Adipose tissue (tissue), 3 donors: ENCODE data around the gene TSKU. TPM values are rescaled to one million over a fixed set of nuclear protein-coding genes. Genes with fewer than 3 reads are reported as not detected.

Experiments used
- H3K27ac ChIP-seq: one replicate; pipeline ENCODE4 v1.5.1; 2013; ENCODE audit warnings: low read depth, low read length
- WGBS, 3 donors: extraction: QIAGEN DNeasy Blood & Tissue Kit; methylation state at CpG; one replicate each; pipeline ENCODE4 v1.1.7; 2013; 5-methylcytosine and 5-hydroxymethylcytosine counted together
- polyA plus RNA-seq, 3 donors: library from polyadenylated mRNA; stranded (reverse); fragments of 200-250 nt; gene quantifications; one replicate each; pipeline ENCODE4 v1.2.3, GENCODE V29; 2013
- donor health status: healthy with polysubstance abuse.
- donor health status: Bipolar disorder and iron deficiency.
- donor health status: healthy.

TSKU gene
- polyA plus RNA-seq, 3 donors: 46.7 to 129 (median 67.9) TPM

DNA sequence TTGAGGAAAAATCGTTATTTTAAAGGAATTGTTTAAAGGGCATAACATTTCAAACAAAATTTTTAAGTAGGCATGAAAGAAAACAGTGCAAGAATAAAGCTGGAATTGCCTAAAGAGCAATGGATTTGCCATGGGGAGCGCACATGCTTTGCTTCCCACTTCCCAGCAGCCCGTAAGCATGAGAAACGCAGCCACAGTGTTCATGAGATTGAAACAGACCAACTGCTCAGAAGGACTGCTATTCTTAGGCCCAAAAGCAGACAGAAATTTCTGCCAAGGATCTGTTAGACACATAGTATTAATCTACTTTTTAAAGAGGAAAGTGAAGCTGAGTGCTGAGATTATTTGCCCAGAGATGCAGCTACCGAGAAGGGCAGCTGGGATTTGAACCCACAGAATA lies 34.2 kb upstream of the TSKU start:
- H3K27ac ChIP-seq: no peak overlapping the region
- WGBS, 3 donors: 85 to 88% (median 87%) methylated on average over 5 of the region's 5 CpGs

DNA sequence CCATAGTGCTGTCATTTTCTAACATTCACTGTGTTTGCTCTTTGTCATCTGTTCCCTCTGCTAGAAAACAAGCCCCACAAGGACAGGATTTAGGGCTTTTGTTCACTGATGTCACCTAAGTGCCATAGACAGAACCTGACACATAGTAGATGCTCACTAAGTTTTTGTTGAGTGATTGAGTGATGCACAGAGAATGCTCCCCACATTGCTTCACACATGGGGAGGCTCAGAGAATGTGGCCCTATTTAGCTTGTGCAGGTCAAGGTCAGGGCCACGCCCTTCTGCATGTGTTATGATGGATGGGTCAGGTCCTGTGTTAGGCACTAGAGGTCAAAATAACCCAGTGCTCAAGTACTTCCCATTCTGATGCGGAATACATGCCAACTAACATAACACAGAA lies 33.1 kb upstream of the TSKU start:
- 92 to 98% (median 98%) methylated on average over 2 of the region's 2 CpGs for WGBS, 3 donors

DNA sequence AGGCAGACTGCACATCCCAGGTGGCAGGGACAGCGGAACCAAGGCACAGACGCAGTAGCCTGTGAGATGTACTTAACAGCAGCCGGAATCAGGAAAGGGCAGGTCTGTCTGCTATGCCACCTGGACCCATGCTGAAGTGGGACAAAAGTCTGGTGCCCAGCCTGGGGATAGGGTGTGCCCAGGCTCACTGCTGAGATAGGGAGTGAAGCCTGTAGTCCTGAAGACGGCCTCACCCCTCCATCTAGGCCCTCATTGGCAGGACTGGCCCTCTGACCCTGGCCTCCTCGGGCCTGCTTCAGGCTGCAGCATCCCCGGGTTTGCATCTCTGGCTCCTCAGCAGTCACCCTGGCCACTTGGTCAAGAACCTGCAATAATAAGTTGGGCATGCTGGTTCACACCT lies 32.4 kb upstream of the TSKU start:
- 88 to 98% (median 97%) methylated on average over 6 of the region's 6 CpGs for WGBS, 3 donors
- no peak overlapping the region for H3K27ac ChIP-seq

More for the DNA sequence above, 33.1 kb upstream of the TSKU start:
- peak overlapping the region; percentile 12 for H3K27ac ChIP-seq

DNA sequence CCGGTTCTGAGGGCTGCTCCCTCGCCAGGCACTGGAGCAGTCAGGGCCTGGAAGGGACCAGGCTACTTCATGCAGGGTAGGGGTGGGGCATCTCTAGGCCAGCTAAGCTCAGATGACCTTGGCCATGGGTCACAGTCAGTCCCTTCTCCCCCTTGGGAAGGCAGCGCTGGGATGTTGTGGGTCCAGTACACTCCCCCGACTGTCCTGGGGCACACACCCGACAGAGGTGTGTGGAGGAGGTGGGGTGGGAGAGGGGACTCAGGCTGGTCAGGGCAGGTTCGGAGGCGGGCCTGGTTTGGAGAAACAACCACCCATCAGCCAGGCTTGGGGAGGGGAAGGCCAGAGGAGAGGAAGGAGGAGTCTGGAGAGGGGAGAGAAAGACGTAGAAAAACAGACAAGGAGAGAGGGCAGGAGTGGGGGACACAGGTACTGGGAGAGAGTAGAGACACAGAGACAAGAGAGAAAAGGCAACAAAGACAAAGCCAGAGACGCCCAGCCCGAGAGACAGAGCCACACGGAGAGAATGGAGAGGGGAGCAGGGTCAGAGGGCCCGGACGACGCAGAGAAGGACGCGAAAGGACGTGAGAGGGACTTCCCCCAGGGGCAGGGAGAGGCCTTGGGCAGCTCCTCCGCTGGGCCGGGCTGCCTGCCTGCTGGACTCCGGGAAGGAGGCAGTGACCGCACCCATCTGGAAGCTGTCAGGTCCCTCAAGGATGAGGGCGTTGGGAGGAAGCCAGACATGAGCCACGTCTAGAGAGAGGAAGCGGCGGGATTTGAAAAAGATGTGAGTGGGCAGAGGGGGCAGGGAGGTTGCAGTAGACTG lies 30.6 kb upstream of the TSKU start:
- no peak overlapping the region for H3K27ac ChIP-seq
- 41 to 72% (median 43%) methylated on average over 25 of the region's 25 CpGs for WGBS, 3 donors

DNA sequence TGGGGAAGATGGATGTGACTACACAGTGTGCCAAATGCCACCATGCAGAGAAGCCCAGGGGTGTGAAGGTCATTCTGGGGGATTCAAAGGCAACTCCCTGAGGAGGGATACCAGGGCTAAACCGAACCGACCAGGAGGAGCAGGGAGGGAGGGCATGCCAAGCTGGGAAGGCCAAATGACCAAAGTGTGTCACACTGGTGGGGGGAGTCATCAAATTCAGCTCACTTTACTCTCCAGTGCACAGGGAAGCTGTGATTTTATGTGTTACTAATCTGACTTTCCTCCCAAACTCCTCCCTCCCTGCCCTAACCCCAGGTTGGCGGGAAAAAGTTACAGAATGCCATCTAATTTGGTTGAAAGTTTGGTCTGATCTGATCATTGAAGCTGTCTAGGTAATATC lies 29.7 kb upstream of the TSKU start:
- no peak overlapping the region for H3K27ac ChIP-seq
- WGBS, 3 donors: 86 to 94% (median 88%) methylated on average over 3 of the region's 3 CpGs

DNA sequence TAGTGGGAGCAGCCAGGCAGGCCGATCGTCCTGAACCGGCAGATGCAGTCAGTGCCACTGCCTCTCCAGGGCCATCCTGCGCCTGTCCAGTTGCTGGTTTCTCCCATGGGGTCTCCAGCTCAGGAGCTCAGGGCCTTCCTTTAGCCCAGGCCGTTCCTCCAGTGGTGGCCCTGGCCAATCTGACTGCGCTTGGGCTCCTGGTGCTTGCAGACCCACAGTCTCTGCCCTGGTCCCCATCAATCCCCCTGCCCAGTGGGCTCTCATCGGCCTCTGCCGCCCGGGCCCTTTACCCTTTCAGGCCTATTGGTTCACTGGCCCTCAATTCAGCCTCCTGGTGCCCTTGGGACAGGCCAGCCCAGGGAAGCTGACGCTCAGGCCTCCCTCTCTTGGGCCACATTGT lies 29.2 kb upstream of the TSKU start:
- H3K27ac ChIP-seq: no peak overlapping the region
- 95 to 96% (median 96%) methylated on average over 10 of the region's 10 CpGs for WGBS, 3 donors

DNA sequence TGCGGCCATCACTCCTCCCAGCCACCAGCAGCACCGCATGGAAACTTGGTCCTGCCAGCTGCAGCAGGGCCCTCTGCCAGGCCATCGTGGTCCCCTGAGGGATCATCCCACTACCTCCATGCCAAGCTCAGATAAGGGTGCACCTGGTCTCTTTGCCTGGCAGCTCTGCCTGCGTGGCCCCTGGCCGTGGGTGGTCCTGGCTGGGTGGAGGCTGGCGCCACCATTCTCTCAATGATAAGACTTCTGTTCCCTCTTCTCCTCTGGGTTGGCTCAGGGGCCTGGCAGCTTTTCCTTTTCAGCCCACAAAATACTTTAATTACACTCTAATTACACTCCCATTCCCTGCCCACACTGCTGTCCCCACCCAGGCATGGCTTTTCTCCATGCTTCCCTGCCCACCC lies 26.8 kb upstream of the TSKU start:
- WGBS, 3 donors: 58 to 73% (median 69%) methylated on average over 6 of the region's 6 CpGs
- H3K27ac ChIP-seq: no peak overlapping the region

DNA sequence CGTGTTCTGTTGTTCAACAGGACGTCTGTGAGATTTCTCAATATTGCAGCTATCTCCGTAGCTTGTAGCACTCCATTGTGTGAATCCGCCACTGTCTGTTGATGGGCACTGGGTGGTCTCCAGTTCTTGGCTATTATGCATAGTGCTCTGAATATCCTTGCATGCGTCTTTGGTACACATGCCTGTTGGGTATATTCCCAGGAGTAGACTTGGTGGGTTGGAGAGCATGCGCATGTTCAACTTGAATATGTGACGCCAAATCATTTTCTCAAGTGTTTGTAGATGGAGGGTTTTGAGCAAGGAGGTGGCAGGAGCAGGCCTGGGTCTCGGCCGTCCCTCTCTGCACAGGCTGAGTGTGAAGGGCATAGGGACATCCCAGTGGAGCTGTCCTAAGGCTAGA lies 24.8 kb upstream of the TSKU start:
- 88 to 93% (median 90%) methylated on average over 9 of the region's 9 CpGs for WGBS, 3 donors
- no peak overlapping the region for H3K27ac ChIP-seq

DNA sequence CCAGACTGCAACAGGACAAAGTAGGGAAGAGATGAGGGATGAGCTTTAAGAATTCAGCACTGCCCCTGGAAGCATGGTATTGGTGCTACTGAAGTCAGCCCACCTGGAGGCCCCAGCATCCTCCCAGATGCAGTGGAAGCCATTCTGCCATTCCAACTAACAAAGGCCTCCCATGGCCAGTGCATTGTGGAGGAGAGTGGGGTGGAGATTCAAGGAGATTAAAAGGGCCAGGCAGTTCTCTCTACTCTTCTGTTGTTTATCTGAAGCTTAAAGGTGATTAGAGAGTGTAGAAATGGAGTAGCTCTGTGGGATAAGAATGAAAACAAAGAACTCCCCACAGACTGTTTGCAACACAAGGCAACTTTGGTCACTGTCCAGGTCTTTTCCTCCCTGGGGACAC lies 24.1 kb upstream of the TSKU start:
- no peak overlapping the region for H3K27ac ChIP-seq

DNA sequence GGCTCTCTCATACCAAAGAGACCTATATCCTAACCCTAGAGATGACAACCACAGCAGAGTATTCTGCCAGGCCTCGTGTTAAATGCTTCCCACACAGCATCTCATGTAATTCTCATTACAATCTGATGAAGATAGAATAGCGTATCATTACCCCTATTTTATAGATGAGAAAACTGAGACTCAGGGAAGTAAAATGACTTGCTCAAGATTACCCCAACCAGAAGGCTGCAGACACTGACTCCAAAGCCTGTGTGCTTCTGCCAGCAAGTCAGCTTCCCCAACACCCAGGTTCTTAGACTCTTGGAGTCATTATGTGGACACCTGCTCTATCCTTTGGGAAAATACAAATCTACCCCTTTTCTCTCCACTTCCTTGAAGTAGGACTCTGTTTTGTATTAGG lies 23.6 kb upstream of the TSKU start:
- WGBS, 3 donors: 84 to 92% (median 90%) methylated on average over 2 of the region's 2 CpGs
- no peak overlapping the region for H3K27ac ChIP-seq

DNA sequence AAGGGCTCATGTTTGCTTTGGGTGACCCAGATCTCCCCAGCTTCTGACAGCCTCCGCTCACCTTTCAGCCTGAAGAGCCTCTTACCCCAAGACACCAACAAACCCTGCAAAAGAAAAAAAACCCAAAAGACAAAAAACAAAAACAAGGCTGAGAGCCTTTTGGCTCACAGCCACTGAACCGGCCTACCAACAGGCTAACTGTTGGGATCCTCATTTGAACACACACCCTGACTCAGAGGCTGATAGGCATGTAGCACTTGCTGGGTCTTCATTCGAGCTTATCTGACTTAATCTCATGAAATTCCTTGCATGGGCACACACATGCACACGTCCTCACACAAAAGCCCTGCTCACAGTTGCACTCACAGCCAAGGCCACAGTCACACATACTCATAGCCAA lies 22.9 kb upstream of the TSKU start:
- 81 to 83% (median 81%) methylated on average over 4 of the region's 4 CpGs for WGBS, 3 donors
- no peak overlapping the region for H3K27ac ChIP-seq

DNA sequence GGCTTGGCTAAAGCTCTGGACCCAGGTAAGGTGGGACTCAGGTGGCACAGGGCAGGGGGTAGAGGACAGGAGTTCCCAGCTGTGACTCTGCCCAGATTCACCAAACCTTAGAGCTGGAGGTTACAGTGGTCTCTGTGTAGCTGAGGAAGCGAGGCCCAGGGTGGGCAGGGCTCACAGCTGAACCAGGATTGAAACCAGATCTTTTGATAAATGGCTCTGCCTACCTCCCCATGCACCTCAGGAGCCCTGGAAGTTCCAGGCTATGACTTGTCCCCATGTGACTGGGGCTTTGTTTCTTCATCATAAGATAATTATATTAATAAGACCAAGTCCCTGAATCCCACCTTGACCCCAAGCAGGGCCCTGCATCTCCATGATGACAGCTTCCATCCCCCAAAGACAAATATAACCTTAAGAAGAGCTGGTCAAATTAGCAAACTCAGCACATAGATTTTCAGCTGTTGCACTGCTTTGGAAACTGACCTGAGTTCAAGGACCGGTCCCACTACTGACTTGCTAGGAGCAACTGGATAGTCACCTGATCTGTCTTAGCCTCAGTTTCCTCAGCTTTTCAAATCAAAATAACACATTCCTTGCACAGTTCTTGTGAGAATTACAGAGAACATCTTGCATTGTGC lies 21.3 kb upstream of the TSKU start:
- 93 to 96% (median 96%) methylated on average over 2 of the region's 2 CpGs for WGBS, 3 donors
- no peak overlapping the region for H3K27ac ChIP-seq

DNA sequence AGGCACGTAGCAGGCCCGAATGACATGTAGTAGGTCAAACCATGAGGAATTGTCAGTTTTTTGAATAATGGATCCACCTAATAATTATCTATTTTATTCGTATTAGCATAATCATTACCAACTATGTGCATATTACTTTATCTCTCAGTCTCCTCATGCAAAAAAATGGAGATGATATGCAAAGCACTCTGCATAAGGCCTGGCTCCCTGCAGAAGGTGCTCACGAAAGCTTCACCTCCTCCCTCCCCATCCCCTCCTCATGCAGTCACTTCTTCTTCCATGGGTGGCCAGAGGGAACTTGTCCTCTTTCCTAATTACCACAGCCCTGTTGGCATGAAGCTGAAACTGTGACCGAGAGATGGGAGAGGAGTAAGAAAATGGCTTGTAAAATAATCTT lies 20.8 kb upstream of the TSKU start:
- H3K27ac ChIP-seq: no peak overlapping the region
- 86 to 96% (median 89%) methylated on average over 5 of the region's 5 CpGs for WGBS, 3 donors

DNA sequence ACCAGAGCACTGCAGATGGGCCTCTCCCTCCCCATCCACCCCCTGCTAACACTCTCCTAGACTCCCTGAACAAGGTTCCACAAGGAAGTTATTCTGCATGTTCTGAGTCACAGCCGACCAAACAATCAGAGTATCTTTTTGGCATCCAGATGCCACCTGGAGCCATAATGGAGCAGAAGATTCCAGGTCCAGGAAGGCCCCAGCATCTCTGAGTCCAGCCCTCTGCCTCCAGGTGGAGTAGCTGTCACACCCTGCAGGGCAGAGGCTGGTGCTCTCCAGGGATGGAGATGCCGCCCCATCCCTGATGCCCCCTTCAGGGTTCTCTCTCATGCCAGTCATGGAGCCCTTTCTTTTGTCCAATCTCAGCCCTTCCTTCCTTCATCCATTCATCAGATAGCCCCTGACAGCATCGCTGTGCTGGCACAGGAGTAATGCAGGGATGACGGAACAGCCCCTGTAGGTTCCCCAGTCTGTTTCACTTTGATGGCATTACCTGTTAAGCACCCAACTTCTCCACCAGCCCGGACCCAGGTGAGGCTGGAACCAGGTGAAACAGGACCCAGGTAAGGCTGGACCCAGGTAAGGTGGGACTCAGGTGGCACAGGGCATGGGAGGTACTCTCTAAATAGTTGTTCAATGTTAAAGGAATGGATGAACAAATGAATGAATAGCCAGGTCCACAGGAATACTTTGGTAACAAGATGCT lies 20.1 kb upstream of the TSKU start:
- no peak overlapping the region for H3K27ac ChIP-seq
- WGBS, 3 donors: 86 to 91% (median 90%) methylated on average over 5 of the region's 5 CpGs

DNA sequence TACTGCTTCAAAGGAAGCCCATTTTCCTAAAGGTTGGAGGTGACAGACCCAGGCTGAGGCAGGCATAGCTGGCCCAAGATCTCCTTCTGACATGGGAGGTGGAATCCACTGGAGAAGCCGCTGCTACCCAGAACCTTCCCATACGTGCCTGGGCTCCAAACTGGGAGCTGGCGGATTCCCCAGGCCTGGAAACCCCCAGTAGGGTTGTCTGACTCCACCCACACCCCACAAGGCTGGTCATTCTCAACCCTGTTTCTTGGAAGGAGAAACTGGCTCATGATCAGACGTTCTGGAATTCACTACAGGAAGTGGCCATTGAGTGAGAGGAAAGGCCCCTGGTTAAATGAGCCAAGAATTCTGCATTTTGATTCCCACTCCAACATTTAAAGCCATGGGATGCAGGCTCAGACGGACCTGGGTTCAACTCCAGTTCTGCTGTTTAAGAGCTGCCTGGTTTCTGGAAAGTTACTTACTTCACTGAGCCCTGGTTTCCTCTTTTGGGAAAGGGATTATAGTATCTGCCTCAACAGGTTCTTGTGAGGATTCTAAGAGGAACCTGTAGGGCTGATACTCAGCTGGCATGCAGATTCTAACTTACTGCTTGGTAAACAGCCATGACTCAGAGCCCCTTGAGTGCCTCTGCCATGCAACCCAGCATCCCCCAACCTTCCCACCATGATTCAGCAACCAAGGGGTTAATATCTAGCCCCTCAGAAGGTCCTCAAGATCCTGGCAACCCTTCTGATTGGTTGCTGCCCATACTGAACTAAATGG lies 19.4 kb upstream of the TSKU start:
- WGBS, 3 donors: 34 to 70% (median 36%) methylated on average over 5 of the region's 5 CpGs
- no peak overlapping the region for H3K27ac ChIP-seq

DNA sequence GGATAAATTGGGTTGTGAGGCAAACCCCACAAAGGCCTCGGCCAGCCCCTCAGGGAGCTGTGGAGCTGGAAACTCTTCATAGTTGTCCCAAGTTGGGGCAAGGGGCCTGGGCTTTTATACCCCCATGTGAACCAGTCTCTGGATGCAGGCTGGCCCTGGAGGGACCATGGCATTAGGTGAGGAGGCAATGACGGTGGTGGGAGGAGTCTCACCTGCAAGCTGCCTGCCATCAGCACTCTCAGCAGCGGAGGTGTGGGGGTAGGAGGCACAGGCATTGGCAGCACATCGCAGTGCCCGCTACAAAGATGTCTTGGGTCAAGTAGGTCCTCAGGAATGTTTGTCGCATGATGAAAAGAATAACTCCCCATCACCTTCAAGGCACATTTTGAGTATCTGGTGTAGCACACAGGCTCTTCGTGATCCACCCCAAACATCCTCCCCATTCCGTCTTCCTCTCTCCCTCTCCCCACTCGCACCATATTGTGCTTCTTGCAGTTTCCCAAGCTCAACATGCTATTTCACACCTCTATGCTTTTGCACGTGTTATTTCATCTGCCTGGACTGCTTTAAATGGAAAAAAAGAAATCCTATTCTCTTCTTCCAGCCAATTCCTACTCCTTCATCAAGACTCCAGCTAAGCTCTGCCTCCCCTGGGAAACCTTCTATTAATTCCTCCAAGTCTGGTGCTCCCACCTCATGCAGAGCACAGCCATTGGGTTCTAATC lies 18.1 kb upstream of the TSKU start:
- 93 to 94% (median 94%) methylated on average over 10 of the region's 10 CpGs for WGBS, 3 donors
- H3K27ac ChIP-seq: no peak overlapping the region

DNA sequence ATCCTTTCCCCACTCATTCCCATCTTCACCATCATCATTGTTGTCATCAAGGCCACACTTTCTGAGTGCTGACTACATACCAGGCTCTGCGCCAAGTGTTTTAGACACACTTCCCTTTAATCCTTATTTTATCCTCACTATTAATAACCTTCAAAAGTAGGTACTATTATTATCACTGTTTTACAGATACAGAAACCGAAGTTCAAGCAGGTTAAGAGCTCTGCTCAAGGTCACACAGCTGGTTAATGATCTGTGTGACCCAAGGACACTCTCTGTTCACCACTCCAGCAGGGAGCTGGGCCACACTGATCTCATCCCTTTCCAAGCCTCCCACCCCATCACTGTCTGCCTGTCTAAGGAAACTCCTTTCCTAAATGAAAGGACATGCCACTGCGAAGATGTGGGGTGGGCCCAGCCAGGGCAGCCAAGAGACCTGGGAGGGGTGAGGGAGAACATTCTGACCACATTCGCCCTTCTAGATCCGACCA lies 17.2 kb upstream of the TSKU start:
- WGBS, 3 donors: 58 to 67% (median 65%) methylated on average over 5 of the region's 5 CpGs
- H3K27ac ChIP-seq: no peak overlapping the region

DNA sequence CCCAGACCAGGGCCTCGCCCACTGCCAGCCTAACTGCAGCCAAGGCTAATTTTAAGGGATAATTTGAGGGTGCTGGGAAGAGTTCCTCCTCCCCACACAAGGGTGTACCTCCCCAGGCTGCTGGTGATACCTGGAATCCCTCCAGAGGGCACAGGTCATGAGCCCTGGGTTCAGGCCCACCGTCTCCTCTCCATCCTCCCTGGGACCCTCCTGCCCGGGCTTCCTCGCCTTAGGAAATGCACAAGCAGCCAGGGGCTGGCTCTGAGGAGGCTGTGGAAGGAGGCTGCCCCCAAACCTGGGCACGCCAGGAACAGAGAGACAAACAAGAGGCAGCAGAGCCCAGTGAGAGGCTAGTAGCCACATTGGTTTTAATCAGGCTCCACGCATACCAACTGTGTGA lies 16.6 kb upstream of the TSKU start:
- 88 to 92% (median 91%) methylated on average over 6 of the region's 6 CpGs for WGBS, 3 donors
- no peak overlapping the region for H3K27ac ChIP-seq
